HCT116 (cell line): ENCODE data around the gene ETNK2. TPM values are rescaled to one million over a fixed set of nuclear protein-coding genes. Genes with fewer than 3 reads are reported as not detected.

ENCODE experiments used
- ATAC-seq: fragments of 200-7000 bp; cut with Tn5 transposase; 2 replicates; pipeline ENCODE4 v1.9.1; 2020; ENCODE audit warnings: mild to moderate bottlenecking, moderate library complexity
- BruUV-seq: library from RNA; stranded (reverse); fragments of 400-500 nt; replicated peaks from 2 replicates; lab custom pipeline; 2021; lab: Mats Ljungman, UMichigan
- CTCF ChIA-PET: fragments of 300-600 bp; sonication (Branson Sonifier 250); formaldehyde crosslinking; loops from one replicate; lab custom pipeline; 2021; ENCODE audit warnings: antibody characterized with exemption; lab: Charles Lee
- POLR2A ChIA-PET: fragments of 300-600, 350-600 bp; sonication (Branson Sonifier 250); formaldehyde crosslinking; loops from one replicate; lab custom pipeline; 2021; ENCODE audit warnings: antibody characterized with exemption; lab: Charles Lee
- RAD21 ChIA-PET, 2 experiments: fragments of 300-600 bp; sonication (Branson Sonifier 250); formaldehyde crosslinking; loops; one replicate each; lab custom pipeline; 2023; ENCODE audit warnings: low total read pairs in 2 of 2; ENCODE audit not compliant: uncharacterized antibody in 2 of 2, unreplicated experiment in 2 of 2, low non-redundant PET in 1 of 2; lab: Charles Lee
- DNase-seq: peaks from one replicate; pipeline ENCODE4 v3.0.0-alpha.2; 2010; ENCODE audit warnings: low read depth, low spot score
- H2AFZ ChIP-seq: fragments of 200-600 bp; shearing (Covaris generic), sonication (generic); 2 replicates; pipeline ENCODE4 v1.6.1; 2017; ENCODE audit warnings: low read depth, mixed run types, mixed read lengths, antibody characterized with exemption, low read length; ENCODE audit not compliant: poor library complexity, severe bottlenecking
- H3K27ac ChIP-seq: 2 replicates; pipeline ENCODE4 v1.5.1; 2012; ENCODE audit warnings: low read depth, low read length
- H3K27me3 ChIP-seq: fragments of 200-600 bp; sonication (generic); 2 replicates; pipeline ENCODE4 v1.6.1; 2016; ENCODE audit warnings: mixed run types, low read length, mixed read lengths; ENCODE audit not compliant: insufficient read depth
- H3K36me3 ChIP-seq, 2 experiments: fragments of 200-500 bp in 1 of 2; fragments of 200-600 bp in 1 of 2; sonication (Bioruptor generic) in 1 of 2; sonication (generic) in 1 of 2; 2 replicates each; pipeline versions ENCODE4 v1.5.1 to v1.6.1; 2014 to 2016; ENCODE audit warnings: low read length in 2 of 2, inconsistent platforms in 1 of 2, mixed read lengths in 1 of 2, mixed run types in 1 of 2; ENCODE audit not compliant: insufficient read depth in 2 of 2, control insufficient read depth in 1 of 2
- H3K4me1 ChIP-seq, 2 experiments: fragments of 200-600 bp in 1 of 2; sonication (generic) in 1 of 2; 2 replicates each; pipeline versions ENCODE4 v1.5.1 to v1.6.1; 2012 to 2017; ENCODE audit warnings: low read length in 2 of 2, inconsistent platforms in 1 of 2, mild to moderate bottlenecking in 1 of 2, mixed read lengths in 1 of 2, mixed run types in 1 of 2, moderate library complexity in 1 of 2; ENCODE audit not compliant: insufficient read depth in 2 of 2, control insufficient read depth in 1 of 2
- H3K4me2 ChIP-seq: fragments of 200-600 bp; sonication (generic); 2 replicates; pipeline ENCODE4 v1.6.1; 2017; ENCODE audit warnings: mixed run types, low read length, mixed read lengths
- H3K4me3 ChIP-seq, 2 experiments: fragments of 200-600 bp in 1 of 2; sonication (generic) in 1 of 2; replicated peaks in 1 of 2; 2 replicates each; pipeline ENCODE4 v1.5.1; 2011 to 2016; ENCODE audit warnings: low read length in 2 of 2, control low read depth in 1 of 2, low read depth in 1 of 2, mild to moderate bottlenecking in 1 of 2, mixed read lengths in 1 of 2, mixed run types in 1 of 2
- H3K79me2 ChIP-seq: fragments of 200-600 bp; sonication (generic); 2 replicates; pipeline ENCODE4 v1.6.1; 2017; ENCODE audit warnings: mild to moderate bottlenecking, mixed run types, low read length, moderate library complexity, mixed read lengths; ENCODE audit not compliant: insufficient read depth
- H3K9ac ChIP-seq: fragments of 200-600 bp; sonication (generic); 2 replicates; pipeline ENCODE4 v1.6.1; 2016; ENCODE audit warnings: low read length, mixed read lengths
- H3K9me2 ChIP-seq: fragments of 200-600 bp; sonication (generic), shearing (Covaris generic); 2 replicates; pipeline ENCODE4 v1.6.1; 2017; ENCODE audit warnings: mixed run types, mild to moderate bottlenecking, moderate library complexity; ENCODE audit not compliant: insufficient read depth
- H3K9me3 ChIP-seq, 2 experiments: fragments of 200-500 bp in 1 of 2; fragments of 200-600 bp in 1 of 2; sonication (Bioruptor generic) in 1 of 2; sonication (generic) in 1 of 2; 2 replicates each; pipeline ENCODE4 v1.6.1; 2014 to 2017; ENCODE audit warnings: low read length in 2 of 2, mixed read lengths in 2 of 2, inconsistent platforms in 1 of 2, low read depth in 1 of 2, mild to moderate bottlenecking in 1 of 2, mixed run types in 1 of 2, moderate library complexity in 1 of 2; ENCODE audit not compliant: control insufficient read depth in 1 of 2, insufficient read depth in 1 of 2
- H4K20me1 ChIP-seq: fragments of 200-600 bp; sonication (generic), shearing (Covaris generic); 2 replicates; pipeline ENCODE4 v1.6.1; 2017; ENCODE audit warnings: mixed run types, mild to moderate bottlenecking, moderate library complexity; ENCODE audit not compliant: insufficient read depth
- CBX3 ChIP-seq: IDR thresholded peaks from 2 replicates; pipeline ENCODE4 v1.6.1; 2012; ENCODE audit warnings: low read depth
- CEBPB ChIP-seq: IDR thresholded peaks from 2 replicates; pipeline ENCODE4 v1.6.1; 2012; ENCODE audit warnings: low read depth
- EGR1 ChIP-seq: IDR thresholded peaks from 2 replicates; pipeline ENCODE4 v1.6.1; 2012; ENCODE audit warnings: low read depth
- ELF1 ChIP-seq: IDR thresholded peaks from 2 replicates; pipeline ENCODE4 v1.6.1; 2012; ENCODE audit warnings: low read depth, borderline replicate concordance
- EZH2 ChIP-seq: fragments of 200-600 bp; sonication (generic); IDR thresholded peaks from 2 replicates; pipeline ENCODE4 v1.6.1; 2017; ENCODE audit warnings: antibody characterized with exemption, mixed run types
- EZH2phosphoT487 ChIP-seq: fragments of 200-600 bp; IDR thresholded peaks from 2 replicates; pipeline ENCODE4 v1.6.1; 2018; ENCODE audit warnings: antibody characterized with exemption, borderline replicate concordance
- JUND ChIP-seq: IDR thresholded peaks from 2 replicates; pipeline ENCODE4 v1.6.1; 2012
- POLR2A ChIP-seq: IDR thresholded peaks from 2 replicates; pipeline ENCODE4 v1.7.0; 2011; ENCODE audit warnings: borderline replicate concordance; ENCODE audit not compliant: insufficient read depth, insufficient read length; ENCODE audit errors: extremely low read depth
- POLR2AphosphoS5 ChIP-seq: IDR thresholded peaks from 2 replicates; pipeline ENCODE4 v1.6.1; 2011; ENCODE audit warnings: mild to moderate bottlenecking, low read depth, low read length, moderate library complexity
- RAD21 ChIP-seq: IDR thresholded peaks from 2 replicates; pipeline ENCODE4 v1.6.1; 2012; ENCODE audit warnings: low read depth, mild to moderate bottlenecking
- SRF ChIP-seq: IDR thresholded peaks from 2 replicates; pipeline ENCODE4 v1.6.1; 2012; ENCODE audit warnings: low read depth
- TCF7L2 ChIP-seq: IDR thresholded peaks from 2 replicates; pipeline ENCODE4 v1.7.0; 2011; ENCODE audit warnings: borderline replicate concordance, inconsistent platforms; ENCODE audit not compliant: insufficient read depth, insufficient read length; ENCODE audit errors: extremely low read depth
- YY1 ChIP-seq: IDR thresholded peaks from 2 replicates; pipeline ENCODE4 v1.6.1; 2011; ENCODE audit warnings: low read length, low read depth, moderate library complexity, mild to moderate bottlenecking; ENCODE audit not compliant: insufficient replicate concordance; ENCODE audit errors: extremely low read depth
- ZNF274 ChIP-seq: fragments of 200-500 bp; sonication (Bioruptor generic); IDR thresholded peaks from 2 replicates; pipeline ENCODE4 v1.6.1; 2014; ENCODE audit warnings: mild to moderate bottlenecking, low read depth, low read length, inconsistent platforms
- intact Hi-C: fragments of 100-400 bp; cut with micrococcal nuclease; formaldehyde crosslinking; loops from 2 replicates; pipeline ENCODE4 v1.10.0; 2022
- total RNA-seq: library from RNA; stranded (reverse); gene quantifications from one replicate; pipeline ENCODE4 v1.2.1, GENCODE V29; 2021; ENCODE audit not compliant: unreplicated experiment
- TF ChIP-seq, protein P1 (sequence below): IDR thresholded peaks from 2 replicates; pipeline ENCODE4 v1.6.1; 2012
- TF ChIP-seq, protein P2 (sequence below): IDR thresholded peaks from 2 replicates; pipeline ENCODE4 v1.6.1; 2011; ENCODE audit warnings: mild to moderate bottlenecking, low read length, moderate library complexity; ENCODE audit not compliant: insufficient replicate concordance; ENCODE audit errors: extremely low read depth
- TF ChIP-seq, protein P3 (sequence below), 3 experiments: fragments of 200-600 bp in 1 of 3; sonication (generic) in 1 of 3; IDR thresholded peaks in 2 of 3; conservative IDR thresholded peaks in 1 of 3; 2 replicates each; pipeline ENCODE4 v1.5.1; 2012 to 2017; ENCODE audit warnings: low read depth in 2 of 3, low read length in 2 of 3, antibody characterized with exemption in 1 of 3, borderline replicate concordance in 1 of 3, control low read depth in 1 of 3, mild to moderate bottlenecking in 1 of 3, mixed read lengths in 1 of 3, mixed run types in 1 of 3, moderate library complexity in 1 of 3; ENCODE audit not compliant: insufficient read depth in 1 of 3
- TF ChIP-seq, protein P4 (sequence below): IDR thresholded peaks from 2 replicates; pipeline ENCODE4 v1.6.1; 2012; ENCODE audit warnings: low read depth

Gene ETNK2
- total RNA-seq, 1 experiment from 2014 or later: 16.1 TPM

DNA sequence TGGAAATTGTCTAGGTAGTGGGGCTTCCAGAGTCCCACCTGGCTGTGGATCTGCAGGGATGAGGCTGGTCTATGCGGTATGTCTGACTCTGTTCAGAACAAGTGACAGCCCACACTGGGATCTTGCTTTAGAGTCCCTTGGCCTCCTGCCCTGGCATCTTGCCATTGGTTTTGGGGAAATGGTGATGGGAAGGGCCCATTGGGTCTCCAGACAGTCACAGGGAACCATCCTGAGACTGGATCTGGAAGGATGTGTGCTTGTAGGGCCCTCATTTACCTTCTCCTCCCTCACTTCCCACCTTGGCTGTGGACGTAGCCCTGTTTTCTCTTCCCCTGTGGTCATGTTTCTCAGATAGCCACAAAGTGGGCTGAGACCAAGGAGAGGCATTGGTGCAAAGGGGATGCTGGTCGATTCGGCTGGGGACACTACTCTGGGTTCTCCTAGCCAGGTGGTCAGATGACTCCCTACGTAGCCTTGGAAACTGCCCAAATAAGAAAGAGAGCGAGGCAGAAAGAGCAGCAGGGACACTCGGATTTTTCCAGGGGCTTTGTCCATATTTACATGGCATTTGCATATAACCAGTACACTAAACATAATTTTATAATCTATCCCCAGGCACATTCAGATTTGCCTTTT is 63.8 kb downstream of the ETNK2 start:
- intact Hi-C loops: no loop called here
- no peaks in the 10 kb centered on the region for H3K9me2 ChIP-seq
- H3K4me2 ChIP-seq: no peak overlapping the region
- no TSS peak for BruUV-seq
- no peaks in the 10 kb centered on the region for H3K9me3 ChIP-seq
- no peak overlapping the region for H2AFZ ChIP-seq
- DNase-seq (no peak), ATAC-seq (no peak)
- H3K9ac ChIP-seq: no peak overlapping the region
- no peaks in the 10 kb centered on the region for H4K20me1 ChIP-seq
- ChIA-PET CTCF (no interaction called here), RAD21 (no interaction called here), POLR2A (no interaction called here)
- H3K79me2 ChIP-seq: peaks cover 33% of the 10 kb centered on the region; the same call in 1 of the 2 replicates
- no peaks in the 10 kb centered on the region for H3K36me3 ChIP-seq
- H3K4me3 ChIP-seq: no peak overlapping the region
- H3K4me1 ChIP-seq: peaks cover 21 to 32% of the 10 kb centered on the region in 2 experiments
- H3K27ac ChIP-seq: no peak overlapping the region
- TF ChIP-seq ELF1: no peak
- TF ChIP-seq CBX3: no peak
- no peak for TF ChIP-seq EZH2
- no peak for TF ChIP-seq POLR2AphosphoS5
- TF ChIP-seq, protein P1, sequence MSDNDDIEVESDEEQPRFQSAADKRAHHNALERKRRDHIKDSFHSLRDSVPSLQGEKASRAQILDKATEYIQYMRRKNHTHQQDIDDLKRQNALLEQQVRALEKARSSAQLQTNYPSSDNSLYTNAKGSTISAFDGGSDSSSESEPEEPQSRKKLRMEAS: no peak
- TF ChIP-seq, protein P2, sequence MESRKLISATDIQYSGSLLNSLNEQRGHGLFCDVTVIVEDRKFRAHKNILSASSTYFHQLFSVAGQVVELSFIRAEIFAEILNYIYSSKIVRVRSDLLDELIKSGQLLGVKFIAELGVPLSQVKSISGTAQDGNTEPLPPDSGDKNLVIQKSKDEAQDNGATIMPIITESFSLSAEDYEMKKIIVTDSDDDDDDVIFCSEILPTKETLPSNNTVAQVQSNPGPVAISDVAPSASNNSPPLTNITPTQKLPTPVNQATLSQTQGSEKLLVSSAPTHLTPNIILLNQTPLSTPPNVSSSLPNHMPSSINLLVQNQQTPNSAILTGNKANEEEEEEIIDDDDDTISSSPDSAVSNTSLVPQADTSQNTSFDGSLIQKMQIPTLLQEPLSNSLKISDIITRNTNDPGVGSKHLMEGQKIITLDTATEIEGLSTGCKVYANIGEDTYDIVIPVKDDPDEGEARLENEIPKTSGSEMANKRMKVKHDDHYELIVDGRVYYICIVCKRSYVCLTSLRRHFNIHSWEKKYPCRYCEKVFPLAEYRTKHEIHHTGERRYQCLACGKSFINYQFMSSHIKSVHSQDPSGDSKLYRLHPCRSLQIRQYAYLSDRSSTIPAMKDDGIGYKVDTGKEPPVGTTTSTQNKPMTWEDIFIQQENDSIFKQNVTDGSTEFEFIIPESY: no peak
- no peak for TF ChIP-seq POLR2A
- no peak for TF ChIP-seq ZNF274
- no peak for TF ChIP-seq YY1
- TF ChIP-seq RAD21: no peak
- TF ChIP-seq, protein P3, sequence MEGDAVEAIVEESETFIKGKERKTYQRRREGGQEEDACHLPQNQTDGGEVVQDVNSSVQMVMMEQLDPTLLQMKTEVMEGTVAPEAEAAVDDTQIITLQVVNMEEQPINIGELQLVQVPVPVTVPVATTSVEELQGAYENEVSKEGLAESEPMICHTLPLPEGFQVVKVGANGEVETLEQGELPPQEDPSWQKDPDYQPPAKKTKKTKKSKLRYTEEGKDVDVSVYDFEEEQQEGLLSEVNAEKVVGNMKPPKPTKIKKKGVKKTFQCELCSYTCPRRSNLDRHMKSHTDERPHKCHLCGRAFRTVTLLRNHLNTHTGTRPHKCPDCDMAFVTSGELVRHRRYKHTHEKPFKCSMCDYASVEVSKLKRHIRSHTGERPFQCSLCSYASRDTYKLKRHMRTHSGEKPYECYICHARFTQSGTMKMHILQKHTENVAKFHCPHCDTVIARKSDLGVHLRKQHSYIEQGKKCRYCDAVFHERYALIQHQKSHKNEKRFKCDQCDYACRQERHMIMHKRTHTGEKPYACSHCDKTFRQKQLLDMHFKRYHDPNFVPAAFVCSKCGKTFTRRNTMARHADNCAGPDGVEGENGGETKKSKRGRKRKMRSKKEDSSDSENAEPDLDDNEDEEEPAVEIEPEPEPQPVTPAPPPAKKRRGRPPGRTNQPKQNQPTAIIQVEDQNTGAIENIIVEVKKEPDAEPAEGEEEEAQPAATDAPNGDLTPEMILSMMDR (IDR thresholded peaks at IDR 0.05 in 2 of 3, conservative IDR thresholded peaks at IDR 0.05 in 1 of 3; ENCODE audit: borderline replicate concordance in 1 of 3, insufficient read depth in 1 of 3, low read depth in 2 of 3, low read length in 2 of 3): no peak
- no peak for TF ChIP-seq EZH2phosphoT487
- no peak for TF ChIP-seq JUND
- TF ChIP-seq CEBPB: no peak
- TF ChIP-seq TCF7L2: no peak
- TF ChIP-seq SRF: no peak
- no peak for TF ChIP-seq EGR1
- TF ChIP-seq, protein P4, sequence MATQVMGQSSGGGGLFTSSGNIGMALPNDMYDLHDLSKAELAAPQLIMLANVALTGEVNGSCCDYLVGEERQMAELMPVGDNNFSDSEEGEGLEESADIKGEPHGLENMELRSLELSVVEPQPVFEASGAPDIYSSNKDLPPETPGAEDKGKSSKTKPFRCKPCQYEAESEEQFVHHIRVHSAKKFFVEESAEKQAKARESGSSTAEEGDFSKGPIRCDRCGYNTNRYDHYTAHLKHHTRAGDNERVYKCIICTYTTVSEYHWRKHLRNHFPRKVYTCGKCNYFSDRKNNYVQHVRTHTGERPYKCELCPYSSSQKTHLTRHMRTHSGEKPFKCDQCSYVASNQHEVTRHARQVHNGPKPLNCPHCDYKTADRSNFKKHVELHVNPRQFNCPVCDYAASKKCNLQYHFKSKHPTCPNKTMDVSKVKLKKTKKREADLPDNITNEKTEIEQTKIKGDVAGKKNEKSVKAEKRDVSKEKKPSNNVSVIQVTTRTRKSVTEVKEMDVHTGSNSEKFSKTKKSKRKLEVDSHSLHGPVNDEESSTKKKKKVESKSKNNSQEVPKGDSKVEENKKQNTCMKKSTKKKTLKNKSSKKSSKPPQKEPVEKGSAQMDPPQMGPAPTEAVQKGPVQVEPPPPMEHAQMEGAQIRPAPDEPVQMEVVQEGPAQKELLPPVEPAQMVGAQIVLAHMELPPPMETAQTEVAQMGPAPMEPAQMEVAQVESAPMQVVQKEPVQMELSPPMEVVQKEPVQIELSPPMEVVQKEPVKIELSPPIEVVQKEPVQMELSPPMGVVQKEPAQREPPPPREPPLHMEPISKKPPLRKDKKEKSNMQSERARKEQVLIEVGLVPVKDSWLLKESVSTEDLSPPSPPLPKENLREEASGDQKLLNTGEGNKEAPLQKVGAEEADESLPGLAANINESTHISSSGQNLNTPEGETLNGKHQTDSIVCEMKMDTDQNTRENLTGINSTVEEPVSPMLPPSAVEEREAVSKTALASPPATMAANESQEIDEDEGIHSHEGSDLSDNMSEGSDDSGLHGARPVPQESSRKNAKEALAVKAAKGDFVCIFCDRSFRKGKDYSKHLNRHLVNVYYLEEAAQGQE: no peak
- no peaks in the 10 kb centered on the region for H3K27me3 ChIP-seq
